HepG2 (cell line): Measurements from ENCODE around the gene UTS2R. TPM values are rescaled to one million over a fixed set of nuclear protein-coding genes. Genes with fewer than 3 reads are reported as not detected.

Experiments used
- ELF4 ChIP-seq: sonication (generic); formaldehyde crosslinking; IDR thresholded peaks from 2 replicates; pipeline ENCODE4 v1.5.0; 2020; ENCODE audit warnings: missing genetic modification reagents, mild to moderate bottlenecking, moderate library complexity, borderline replicate concordance
- FOXK2 ChIP-seq: fragments of 450-650 bp; IDR thresholded peaks from 2 replicates; pipeline ENCODE4 v1.6.1; 2016
- GABPA ChIP-seq, 2 experiments: IDR thresholded peaks; 2 replicates each; pipeline ENCODE4 v1.6.1; 2011 to 2016; ENCODE audit warnings: low read depth in 2 of 2, low read length in 1 of 2, missing biosample characterization in 1 of 2, missing genetic modification characterization in 1 of 2
- GPN1 ChIP-seq: sonication (generic); formaldehyde crosslinking; IDR thresholded peaks from 2 replicates; pipeline ENCODE4 v1.5.1; 2020; ENCODE audit warnings: missing genetic modification reagents, borderline replicate concordance
- GTF3A ChIP-seq: sonication (generic); formaldehyde crosslinking; conservative IDR thresholded peaks from 2 replicates; pipeline ENCODE4 v1.4.0; 2020; ENCODE audit warnings: mild to moderate bottlenecking, missing genetic modification reagents
- KDM5B ChIP-seq: sonication (generic); formaldehyde crosslinking; IDR thresholded peaks from 2 replicates; pipeline ENCODE4 v1.4.0; 2020; ENCODE audit warnings: missing genetic modification reagents, mild to moderate bottlenecking, borderline replicate concordance
- KLF6 ChIP-seq: IDR thresholded peaks from 2 replicates; pipeline ENCODE4 v1.8.0; 2016; ENCODE audit warnings: missing biosample characterization, missing genetic modification reagents
- PHF21A ChIP-seq: sonication (generic); formaldehyde crosslinking; IDR thresholded peaks from 2 replicates; pipeline ENCODE4 v1.5.0; 2020; ENCODE audit warnings: mild to moderate bottlenecking, missing genetic modification reagents
- RBM22 ChIP-seq: fragments of 200-400 bp; formaldehyde crosslinking; optimal IDR thresholded peaks from 2 replicates; pipeline ENCODE3; 2017; ENCODE audit warnings: mild to moderate bottlenecking, low read length, moderate library complexity
- YEATS2 ChIP-seq: sonication (generic); formaldehyde crosslinking; IDR thresholded peaks from 2 replicates; pipeline ENCODE4 v1.4.0; 2020; ENCODE audit warnings: missing genetic modification reagents, borderline replicate concordance
- ZBTB38 ChIP-seq: sonication (generic); formaldehyde crosslinking; IDR thresholded peaks from 2 replicates; pipeline ENCODE4 v1.5.1; 2020; ENCODE audit warnings: mild to moderate bottlenecking, missing genetic modification reagents
- ZNF235 ChIP-seq: sonication (generic); formaldehyde crosslinking; IDR thresholded peaks from 2 replicates; pipeline ENCODE4 v1.8.1; 2023; ENCODE audit warnings: mild to moderate bottlenecking, missing genetic modification reagents, borderline replicate concordance
- ZNF256 ChIP-seq: sonication (generic); formaldehyde crosslinking; conservative IDR thresholded peaks from 2 replicates; pipeline ENCODE4 v1.4.0; 2020; ENCODE audit warnings: missing genetic modification reagents
- polyA plus RNA-seq, 8 experiments: library from polyadenylated mRNA; depleted of rRNA in 3 of 8; stranded (reverse) in 7 of 8; unstranded in 1 of 8; fragments of >200 nt; fragmentation: Illumina TruSeq in 4 of 8; extraction: Trizol in 4 of 8; gene quantifications; 2 replicates each; pipeline versions ENCODE4 v1.2.1 to v1.2.3, GENCODE V29; 2011 to 2016; ENCODE audit warnings: low read depth in 4 of 8, missing spikeins in 1 of 8, mixed read lengths in 1 of 8; ENCODE audit not compliant: insufficient read depth in 1 of 8
- total RNA-seq, 5 experiments: library from RNA; depleted of rRNA; stranded (reverse); fragments of >200 nt; fragmentation: Illumina TruSeq; extraction: Trizol; gene quantifications; 2 replicates each; pipeline ENCODE4 v1.2.3, GENCODE V29; 2016; ENCODE audit warnings: low read depth in 1 of 5
- TF ChIP-seq, protein P1 (sequence below), 2 experiments: fragments of 450-650 bp in 1 of 2; sonication (generic) in 1 of 2; formaldehyde crosslinking in 1 of 2; IDR thresholded peaks; 2 replicates each; pipeline versions ENCODE4 v1.6.1 to v1.8.0; 2016 to 2022; ENCODE audit warnings: antibody characterized with exemption in 1 of 2, mild to moderate bottlenecking in 1 of 2, missing genetic modification reagents in 1 of 2
- TF ChIP-seq, protein P2 (sequence below): IDR thresholded peaks from 2 replicates; pipeline ENCODE4 v1.6.1; 2018; ENCODE audit warnings: missing genetic modification reagents
- TF ChIP-seq, protein P3 (sequence below): sonication (generic); formaldehyde crosslinking; conservative IDR thresholded peaks from 2 replicates; pipeline ENCODE4 v1.8.0; 2022; ENCODE audit warnings: missing genetic modification reagents

The UTS2R gene
- total and polyA plus RNA-seq, 2 of the 13 experiments (the other 11 are each of a cell fraction or from before 2014, with no cell fraction given): 0.13 to 0.15 TPM

DNA sequence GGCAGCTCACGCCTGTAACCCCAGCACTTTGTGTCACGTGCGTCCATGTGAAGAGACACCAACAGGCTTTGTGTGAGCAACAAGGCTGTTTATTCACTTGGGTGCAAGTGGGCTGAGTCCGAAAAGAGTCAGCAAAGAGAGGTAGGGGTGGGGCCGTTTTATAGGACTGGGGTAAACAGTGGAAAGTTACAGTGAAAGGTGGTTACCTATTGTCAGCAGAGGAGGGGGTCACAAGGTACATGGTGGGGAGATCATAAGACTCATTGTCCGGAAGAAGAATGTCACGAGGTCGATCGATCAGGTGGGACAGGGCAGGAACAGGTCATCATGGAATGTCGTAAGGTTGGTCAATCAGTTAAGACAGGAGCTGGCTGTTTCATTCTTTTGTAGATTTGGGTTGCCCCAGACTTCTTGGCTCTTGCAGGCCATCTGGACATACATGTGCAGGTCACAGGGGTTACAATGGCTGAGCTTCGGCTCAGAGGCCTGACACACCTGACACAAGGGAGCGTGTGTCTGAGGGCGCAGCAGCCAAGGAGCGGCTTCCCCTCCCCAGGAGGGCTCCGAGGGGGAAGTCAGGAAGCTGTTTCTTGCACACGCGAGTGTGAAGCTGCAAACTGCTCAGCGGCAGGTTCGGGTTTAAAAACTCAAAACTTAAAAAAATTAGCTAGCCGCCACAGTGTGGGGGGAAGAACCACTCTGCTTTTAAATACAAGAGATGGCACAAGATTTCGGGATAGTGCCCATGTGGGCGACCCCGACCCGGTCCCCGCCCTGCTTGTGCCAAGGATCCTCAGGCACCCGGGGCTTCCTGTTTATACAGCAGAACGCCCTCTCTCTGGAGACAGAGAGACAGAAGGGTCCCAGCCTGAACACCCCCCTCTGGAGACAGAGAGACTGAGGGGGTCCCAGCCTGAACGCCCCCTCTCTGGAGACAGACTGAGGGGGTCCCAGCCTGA, 24.9 kb upstream of the UTS2R start (continued):
- TF ChIP-seq, protein P1, sequence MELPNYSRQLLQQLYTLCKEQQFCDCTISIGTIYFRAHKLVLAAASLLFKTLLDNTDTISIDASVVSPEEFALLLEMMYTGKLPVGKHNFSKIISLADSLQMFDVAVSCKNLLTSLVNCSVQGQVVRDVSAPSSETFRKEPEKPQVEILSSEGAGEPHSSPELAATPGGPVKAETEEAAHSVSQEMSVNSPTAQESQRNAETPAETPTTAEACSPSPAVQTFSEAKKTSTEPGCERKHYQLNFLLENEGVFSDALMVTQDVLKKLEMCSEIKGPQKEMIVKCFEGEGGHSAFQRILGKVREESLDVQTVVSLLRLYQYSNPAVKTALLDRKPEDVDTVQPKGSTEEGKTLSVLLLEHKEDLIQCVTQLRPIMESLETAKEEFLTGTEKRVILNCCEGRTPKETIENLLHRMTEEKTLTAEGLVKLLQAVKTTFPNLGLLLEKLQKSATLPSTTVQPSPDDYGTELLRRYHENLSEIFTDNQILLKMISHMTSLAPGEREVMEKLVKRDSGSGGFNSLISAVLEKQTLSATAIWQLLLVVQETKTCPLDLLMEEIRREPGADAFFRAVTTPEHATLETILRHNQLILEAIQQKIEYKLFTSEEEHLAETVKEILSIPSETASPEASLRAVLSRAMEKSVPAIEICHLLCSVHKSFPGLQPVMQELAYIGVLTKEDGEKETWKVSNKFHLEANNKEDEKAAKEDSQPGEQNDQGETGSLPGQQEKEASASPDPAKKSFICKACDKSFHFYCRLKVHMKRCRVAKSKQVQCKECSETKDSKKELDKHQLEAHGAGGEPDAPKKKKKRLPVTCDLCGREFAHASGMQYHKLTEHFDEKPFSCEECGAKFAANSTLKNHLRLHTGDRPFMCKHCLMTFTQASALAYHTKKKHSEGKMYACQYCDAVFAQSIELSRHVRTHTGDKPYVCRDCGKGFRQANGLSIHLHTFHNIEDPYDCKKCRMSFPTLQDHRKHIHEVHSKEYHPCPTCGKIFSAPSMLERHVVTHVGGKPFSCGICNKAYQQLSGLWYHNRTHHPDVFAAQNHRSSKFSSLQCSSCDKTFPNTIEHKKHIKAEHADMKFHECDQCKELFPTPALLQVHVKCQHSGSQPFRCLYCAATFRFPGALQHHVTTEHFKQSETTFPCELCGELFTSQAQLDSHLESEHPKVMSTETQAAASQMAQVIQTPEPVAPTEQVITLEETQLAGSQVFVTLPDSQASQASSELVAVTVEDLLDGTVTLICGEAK (IDR thresholded peaks at IDR 0.05): no peak
- TF ChIP-seq, protein P1 (CRISPR knock-in tag; IDR thresholded peaks at IDR 0.05): peak; percentile 78
- TF ChIP-seq GABPA (IDR thresholded peaks at IDR 0.05; ENCODE audit: low read depth, low read length) (no peak), GABPA (CRISPR knock-in tag; IDR thresholded peaks at IDR 0.05; ENCODE audit: low read depth) (peak; percentile 76), ZNF256 (CRISPR knock-in tag) (peak; percentile 79; the same call in 1 of the 2 replicates), ZBTB38 (CRISPR knock-in tag) (peak; percentile 94), RBM22 (no peak), GTF3A (CRISPR knock-in tag) (peak; percentile 84; the same call in 1 of the 2 replicates), GPN1 (CRISPR knock-in tag) (0 out of 2 replicates have a peak, but pooled peaks have one; percentile 60), PHF21A (CRISPR knock-in tag) (peak; percentile 96), KLF6 (CRISPR knock-in tag) (peak; percentile 98), YEATS2 (CRISPR knock-in tag) (peak; percentile 89; the same call in 1 of the 2 replicates), FOXK2 (peak; percentile 98), ELF4 (no peak), ZNF235 (CRISPR knock-in tag) (peak; percentile 47; the same call in 1 of the 2 replicates), KDM5B (CRISPR knock-in tag) (peak; percentile 64; the same call in 1 of the 2 replicates)
- TF ChIP-seq, protein P2, sequence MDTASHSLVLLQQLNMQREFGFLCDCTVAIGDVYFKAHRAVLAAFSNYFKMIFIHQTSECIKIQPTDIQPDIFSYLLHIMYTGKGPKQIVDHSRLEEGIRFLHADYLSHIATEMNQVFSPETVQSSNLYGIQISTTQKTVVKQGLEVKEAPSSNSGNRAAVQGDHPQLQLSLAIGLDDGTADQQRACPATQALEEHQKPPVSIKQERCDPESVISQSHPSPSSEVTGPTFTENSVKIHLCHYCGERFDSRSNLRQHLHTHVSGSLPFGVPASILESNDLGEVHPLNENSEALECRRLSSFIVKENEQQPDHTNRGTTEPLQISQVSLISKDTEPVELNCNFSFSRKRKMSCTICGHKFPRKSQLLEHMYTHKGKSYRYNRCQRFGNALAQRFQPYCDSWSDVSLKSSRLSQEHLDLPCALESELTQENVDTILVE (CRISPR knock-in tag): peak; percentile 90; the same call in 1 of the 2 replicates
- TF ChIP-seq, protein P3, sequence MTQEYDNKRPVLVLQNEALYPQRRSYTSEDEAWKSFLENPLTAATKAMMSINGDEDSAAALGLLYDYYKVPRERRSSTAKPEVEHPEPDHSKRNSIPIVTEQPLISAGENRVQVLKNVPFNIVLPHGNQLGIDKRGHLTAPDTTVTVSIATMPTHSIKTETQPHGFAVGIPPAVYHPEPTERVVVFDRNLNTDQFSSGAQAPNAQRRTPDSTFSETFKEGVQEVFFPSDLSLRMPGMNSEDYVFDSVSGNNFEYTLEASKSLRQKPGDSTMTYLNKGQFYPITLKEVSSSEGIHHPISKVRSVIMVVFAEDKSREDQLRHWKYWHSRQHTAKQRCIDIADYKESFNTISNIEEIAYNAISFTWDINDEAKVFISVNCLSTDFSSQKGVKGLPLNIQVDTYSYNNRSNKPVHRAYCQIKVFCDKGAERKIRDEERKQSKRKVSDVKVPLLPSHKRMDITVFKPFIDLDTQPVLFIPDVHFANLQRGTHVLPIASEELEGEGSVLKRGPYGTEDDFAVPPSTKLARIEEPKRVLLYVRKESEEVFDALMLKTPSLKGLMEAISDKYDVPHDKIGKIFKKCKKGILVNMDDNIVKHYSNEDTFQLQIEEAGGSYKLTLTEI (CRISPR knock-in tag): no peak
